Activated CD4-positive, alpha-beta T cell treated with anti-CD3 and anti-CD28 coated beads, Interleukin-2, amount 50 U/mL, for 48 hours (primary cell): ENCODE results near the gene SERPINC1.
"Not testable (repeated sequence)": the region's sequence is repeated elsewhere in the genome, so short reads cannot be mapped to it uniquely, and the experiment has no call there.

Experiments used
- DNase-seq, 2 experiments: peaks; one replicate each; pipeline ENCODE4 v3.0.0-alpha.2; 2020

Gene SERPINC1

GRCh38 chr1:173889885-173890284, 27.2 kb downstream of the SERPINC1 start:
- DNase-seq: no peak

- no peak for DNase-seq
These were observed 28.4 kb downstream of the SERPINC1 start for GRCh38 chr1:173888749-173889148.

DNA sequence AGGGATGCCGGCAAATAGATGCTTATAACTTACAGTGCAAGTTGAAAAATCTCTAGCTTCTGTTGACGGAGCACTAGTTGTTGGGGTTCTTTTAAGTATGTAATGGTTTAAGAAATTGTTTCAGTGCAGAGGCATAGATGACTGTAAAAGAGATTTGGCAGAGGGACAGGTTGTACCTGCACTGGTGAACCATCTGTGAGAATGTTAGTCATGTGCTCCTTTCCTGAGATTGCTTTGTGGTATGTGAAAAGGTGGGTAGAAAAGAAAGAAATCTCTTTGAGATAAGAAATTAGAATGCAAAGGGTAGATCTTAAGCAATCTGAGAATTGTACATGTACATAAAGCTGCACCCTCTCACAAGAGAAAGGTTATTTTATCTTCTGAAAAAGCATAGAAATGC, 29.5 kb downstream of the SERPINC1 start:
- DNase-seq: no peak

GRCh38 chr1:173886746-173887611, 30.1 kb downstream of the SERPINC1 start:
- no peak for DNase-seq

- DNase-seq: no peak
These were observed 32.4 kb downstream of the SERPINC1 start for GRCh38 chr1:173884701-173885100.

DNA sequence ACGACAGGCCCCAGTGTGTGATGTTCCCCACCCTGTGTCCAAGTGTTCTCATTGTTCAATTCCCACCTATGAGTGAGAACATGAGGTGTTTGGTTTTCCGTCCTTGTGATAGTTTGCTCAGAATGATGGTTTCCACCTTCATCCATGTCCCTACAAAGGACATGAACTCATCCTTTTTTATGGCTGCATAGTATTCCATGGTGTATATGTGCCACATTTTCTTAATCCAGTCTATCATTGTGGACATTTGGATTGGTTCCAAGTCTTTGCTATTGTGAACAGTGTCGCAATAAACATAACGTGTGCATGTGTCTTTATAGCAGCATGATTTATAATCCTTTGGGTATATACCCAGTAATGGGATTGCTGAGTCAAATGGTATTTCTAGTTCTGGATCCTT, 36.0 kb downstream of the SERPINC1 start:
- not testable (repeated sequence) for DNase-seq

DNA sequence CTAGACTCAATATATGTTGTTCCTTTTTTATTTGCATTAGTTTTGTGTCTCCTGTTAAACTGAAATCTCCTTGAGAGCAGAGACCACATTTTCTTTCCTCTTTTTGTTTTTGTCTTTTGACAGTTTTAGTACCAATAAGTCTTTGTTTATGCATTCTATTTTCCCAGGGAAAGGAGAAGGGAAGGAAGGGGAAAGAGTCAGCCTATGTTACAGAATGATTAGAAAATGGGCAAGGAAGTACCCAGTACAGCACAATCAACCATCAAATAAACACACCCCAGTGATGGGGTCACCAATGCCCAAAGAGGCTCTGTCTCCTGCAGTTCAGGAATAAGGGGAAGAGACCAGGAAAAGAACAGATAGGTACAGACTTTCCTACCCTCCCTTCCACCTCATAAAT, 38.9 kb downstream of the SERPINC1 start:
- DNase-seq: no peak

GRCh38 chr1:173876732-173877131, 40.4 kb downstream of the SERPINC1 start:
- DNase-seq: no peak

DNA sequence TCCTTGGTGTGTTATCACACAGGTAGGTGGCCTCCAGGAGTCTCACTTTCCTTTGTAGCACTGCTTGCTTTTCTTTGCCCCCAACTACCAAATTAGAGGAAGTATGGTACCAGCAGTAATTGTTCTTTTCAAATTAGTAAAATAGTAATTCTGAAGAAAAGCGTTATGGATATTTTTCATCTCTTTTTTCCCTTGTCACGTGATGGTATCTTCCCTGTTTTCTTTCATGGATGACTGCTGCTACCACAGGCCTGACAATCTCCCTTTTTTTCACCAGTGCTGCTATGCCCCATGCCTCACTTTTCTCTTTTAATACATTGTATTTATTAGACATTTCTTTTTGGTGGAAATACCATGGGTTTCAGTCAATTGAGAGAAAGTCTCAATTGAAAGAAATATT, 45.6 kb downstream of the SERPINC1 start:
- no peak for DNase-seq

DNA sequence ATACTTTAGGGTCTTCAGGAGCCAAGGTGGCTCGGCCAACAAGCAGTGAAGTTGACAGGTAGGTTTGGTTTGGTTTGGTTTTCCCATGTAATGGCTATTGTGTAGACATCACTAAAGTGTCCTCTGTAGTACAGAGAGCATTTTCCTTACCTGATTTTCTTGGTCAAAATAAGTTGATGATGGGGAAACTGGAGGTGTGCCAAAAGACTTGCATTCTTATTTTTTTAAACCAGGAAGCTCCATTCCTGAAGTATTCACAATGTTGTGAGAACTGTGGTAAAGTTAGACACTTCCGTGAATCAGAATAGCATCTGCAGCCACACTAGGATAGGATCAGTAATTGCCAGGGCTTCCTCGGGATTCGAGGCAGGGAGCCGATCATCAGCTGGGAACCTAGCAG, 46.0 kb downstream of the SERPINC1 start:
- DNase-seq: no peak

DNA sequence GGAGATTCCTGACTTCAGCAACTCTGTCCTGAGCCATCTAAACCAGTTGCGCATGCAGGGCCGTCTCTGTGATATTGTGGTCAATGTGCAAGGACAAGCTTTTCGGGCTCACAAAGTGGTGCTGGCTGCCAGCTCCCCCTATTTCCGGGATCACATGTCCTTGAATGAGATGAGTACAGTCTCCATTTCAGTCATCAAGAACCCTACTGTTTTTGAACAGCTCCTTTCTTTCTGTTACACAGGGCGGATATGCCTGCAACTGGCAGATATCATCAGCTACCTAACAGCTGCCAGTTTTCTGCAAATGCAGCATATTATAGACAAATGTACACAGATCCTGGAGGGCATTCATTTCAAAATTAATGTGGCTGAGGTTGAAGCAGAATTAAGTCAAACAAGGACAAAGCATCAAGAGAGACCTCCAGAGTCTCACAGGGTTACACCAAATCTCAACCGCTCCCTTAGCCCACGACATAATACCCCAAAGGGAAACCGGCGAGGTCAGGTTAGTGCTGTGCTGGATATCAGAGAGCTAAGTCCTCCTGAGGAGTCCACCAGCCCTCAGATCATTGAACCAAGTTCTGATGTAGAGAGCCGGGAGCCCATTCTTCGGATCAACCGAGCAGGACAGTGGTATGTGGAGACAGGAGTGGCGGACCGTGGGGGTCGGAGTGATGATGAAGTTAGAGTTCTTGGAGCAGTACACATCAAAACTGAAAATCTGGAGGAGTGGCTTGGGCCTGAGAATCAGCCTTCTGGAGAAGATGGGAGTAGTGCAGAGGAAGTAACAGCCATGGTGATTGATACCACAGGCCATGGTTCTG, 46.7 kb downstream of the SERPINC1 start:
- DNase-seq: peak; percentile 32 to 53

GRCh38 chr1:173869021-173869359, 48.1 kb downstream of the SERPINC1 start:
- DNase-seq: no peak

- DNase-seq: peak; percentile 95 to 97
These were observed 48.7 kb downstream of the SERPINC1 start, which contains the start of gene ZBTB37 for GRCh38 chr1:173868266-173869020. Gene ZBTB37 (plus strand): TSS chr1:173868380. CDS start chr1:173870226, 1,846 bp downstream.

- peak; percentile 100 for DNase-seq
These were observed 49.3 kb downstream of the SERPINC1 start, which contains the start of gene GAS5 for GRCh38 chr1:173867753-173868265. Gene GAS5 (minus strand): TSS chr1:173867989.

GRCh38 chr1:173867141-173867752, 49.9 kb downstream of the SERPINC1 start:
- no peak for DNase-seq

- DNase-seq: no peak
These were observed 50.6 kb downstream of the SERPINC1 start for GRCh38 chr1:173866413-173867115.

DNA sequence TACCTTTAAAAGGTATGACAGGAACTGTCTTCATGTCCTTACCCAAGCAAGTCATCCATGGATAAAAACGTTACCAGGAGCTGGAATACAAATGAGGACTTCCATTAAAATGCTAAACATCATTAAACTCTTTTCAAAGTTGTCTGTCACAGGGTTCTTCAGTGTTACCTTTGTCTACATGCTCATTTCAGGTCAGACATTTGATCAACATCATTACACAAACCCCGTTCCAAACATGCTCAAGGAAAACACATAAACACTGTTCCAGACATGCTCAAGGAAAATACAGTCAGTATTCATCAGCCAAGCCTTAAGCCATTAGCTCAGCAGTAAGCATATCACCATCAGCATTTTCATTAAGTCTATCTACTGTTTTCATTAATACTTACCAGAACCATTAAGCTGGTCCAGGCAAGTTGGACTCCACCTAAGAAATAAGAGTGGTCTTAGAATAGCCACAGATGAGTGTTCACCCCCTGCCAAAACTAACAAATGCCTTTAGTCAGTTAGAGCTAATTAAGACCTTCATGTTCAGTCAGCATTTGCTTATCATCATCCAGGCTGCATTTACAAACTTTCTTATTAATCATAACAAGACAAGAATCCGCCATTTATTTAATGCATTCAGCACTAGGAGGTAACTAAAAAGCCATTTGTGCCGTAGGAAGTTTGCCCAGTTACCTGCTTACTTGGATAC, 51.5 kb downstream of the SERPINC1 start:
- no peak for DNase-seq

- no peak for DNase-seq
These were observed 52.8 kb downstream of the SERPINC1 start for GRCh38 chr1:173864179-173864867.

- DNase-seq: no peak
These were observed 53.6 kb downstream of the SERPINC1 start for GRCh38 chr1:173863224-173864161.
